Osteocyte (in vitro differentiated cells): ENCODE data around the gene FXYD4. TPM values are rescaled to one million over a fixed set of nuclear protein-coding genes. Genes with fewer than 3 reads are reported as not detected.
"Not testable (repeated sequence)": the region's sequence is repeated elsewhere in the genome, so short reads cannot be mapped to it uniquely, and the experiment has no call there.

Experiments
- DNase-seq: peaks from one replicate; pipeline ENCODE4 v3.0.0; 2021; ENCODE audit warnings: mixed read lengths; ENCODE audit not compliant: unreplicated experiment; ENCODE audit errors: extremely low spot score
- H3K27ac Mint-ChIP-seq: one replicate; pipeline ENCODE4 v1.8.0; 2021; ENCODE audit warnings: mild to moderate bottlenecking, mixed read lengths; ENCODE audit not compliant: unreplicated experiment
- H3K27me3 Mint-ChIP-seq: one replicate; pipeline ENCODE4 v1.8.0; 2021; ENCODE audit warnings: mixed read lengths; ENCODE audit not compliant: unreplicated experiment
- H3K36me3 Mint-ChIP-seq: one replicate; pipeline ENCODE4 v1.8.0; 2021; ENCODE audit warnings: mixed read lengths; ENCODE audit not compliant: unreplicated experiment
- H3K4me1 Mint-ChIP-seq: one replicate; pipeline ENCODE4 v1.8.0; 2021; ENCODE audit warnings: mixed read lengths; ENCODE audit not compliant: unreplicated experiment
- H3K4me3 Mint-ChIP-seq: one replicate; pipeline ENCODE4 v1.8.0; 2021; ENCODE audit warnings: mild to moderate bottlenecking, moderate library complexity, mixed read lengths; ENCODE audit not compliant: unreplicated experiment
- H3K9me3 Mint-ChIP-seq: one replicate; pipeline ENCODE4 v1.8.0; 2021; ENCODE audit warnings: mixed read lengths; ENCODE audit not compliant: unreplicated experiment
- CTCF ChIP-seq: fragments of 200-600 bp; sonication (generic); IDR thresholded peaks from 2 replicates; pipeline ENCODE4 v1.5.0; 2021; ENCODE audit warnings: antibody characterized with exemption, mild to moderate bottlenecking, moderate library complexity
- total RNA-seq: library from RNA; stranded (reverse); gene quantifications from 2 replicates; pipeline ENCODE4 v1.2.1, GENCODE V29; 2021

The FXYD4 gene
- total RNA-seq, 1 donor from 2014 or later = not detected

- H3K27ac Mint-ChIP-seq = no peak overlapping the region
- no peak for DNase-seq
- H3K4me1 Mint-ChIP-seq = peaks cover 16% of the 10 kb centered on the region
Measured at GRCh38 chr10:43417950-43418768, 46.7 kb downstream of the FXYD4 start.

DNA sequence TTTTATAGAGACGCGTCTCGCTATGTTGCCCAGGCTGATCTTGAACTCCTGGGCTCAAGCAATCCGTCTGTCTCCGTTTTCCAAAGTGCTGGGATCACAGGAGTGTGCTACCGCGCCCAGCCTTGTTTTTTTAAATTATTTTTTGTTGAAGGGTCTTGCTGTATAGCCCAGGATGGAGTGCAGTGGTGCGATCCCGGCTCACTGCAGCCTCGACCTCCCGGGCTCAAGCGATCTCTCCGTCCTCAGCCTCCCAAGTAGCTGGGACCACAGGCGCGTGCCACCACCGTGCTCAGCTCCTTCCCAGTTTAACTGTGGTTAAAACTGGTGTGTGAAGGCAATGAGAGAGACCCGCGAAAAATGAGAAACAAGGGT, 48.5 kb downstream of the FXYD4 start:
- Mint-ChIP-seq H3K4me3 (peak overlapping the region; percentile 66), H3K4me1 (peaks cover 16% of the 10 kb centered on the region), H3K27me3 (no peaks in the 10 kb centered on the region), H3K36me3 (no peaks in the 10 kb centered on the region), H3K9me3 (no peaks in the 10 kb centered on the region), H3K27ac (peak overlapping the region; percentile 94)
- no peak for DNase-seq
- TF ChIP-seq CTCF = no peak

More at GRCh38 chr10:43417950-43418768, 46.7 kb downstream of the FXYD4 start:
- H3K27me3 Mint-ChIP-seq = no peaks in the 10 kb centered on the region
- no peak overlapping the region for H3K4me3 Mint-ChIP-seq
- no peaks in the 10 kb centered on the region for H3K36me3 Mint-ChIP-seq
- no peaks in the 10 kb centered on the region for H3K9me3 Mint-ChIP-seq
- TF ChIP-seq CTCF = no peak

DNA sequence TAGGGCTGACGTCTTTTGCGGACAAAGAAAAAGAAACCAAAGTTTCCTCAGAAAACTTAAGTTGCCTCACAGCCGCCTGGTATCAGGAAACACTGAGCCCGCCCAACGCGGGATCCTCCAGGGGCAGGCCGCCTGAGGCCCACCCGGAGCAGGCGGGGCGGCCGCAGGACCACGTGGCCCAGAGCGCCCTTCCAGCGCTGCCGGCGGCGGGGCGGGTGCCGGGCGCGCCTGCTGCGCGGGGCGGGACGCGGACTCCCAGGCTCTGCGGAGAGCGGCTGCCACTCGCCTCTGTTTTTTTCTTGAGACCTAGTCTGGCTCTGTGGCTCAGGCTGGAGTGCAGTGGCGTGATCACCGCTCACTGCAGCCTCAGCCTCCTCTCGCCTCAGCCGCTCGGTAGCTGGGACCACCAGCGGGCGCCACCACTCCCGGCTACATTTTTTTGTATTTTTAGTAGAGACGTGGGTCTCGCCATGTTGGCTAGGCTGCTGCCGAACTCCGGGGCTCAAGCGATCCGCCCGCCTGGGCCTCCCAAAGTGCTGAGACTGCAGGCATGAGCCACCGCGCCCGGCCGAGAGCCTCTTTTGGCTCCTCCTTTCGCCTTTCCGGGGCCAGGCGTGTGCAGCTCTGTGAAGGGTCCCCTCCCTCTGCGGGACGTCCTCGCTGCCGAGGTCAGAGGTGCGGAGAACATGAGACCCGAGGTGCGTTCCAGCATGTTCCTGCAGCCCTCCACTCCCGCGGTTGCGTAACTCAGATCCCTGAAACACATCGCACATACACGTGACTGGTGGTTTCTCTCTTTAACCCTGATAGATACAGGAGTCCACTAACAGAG, 49.1 kb downstream of the FXYD4 start:
- Mint-ChIP-seq H3K36me3 (no peaks in the 10 kb centered on the region), H3K27ac (peak overlapping the region; percentile 98), H3K4me1 (peaks cover 16% of the 10 kb centered on the region), H3K9me3 (no peaks in the 10 kb centered on the region), H3K4me3 (peak overlapping the region; percentile 86), H3K27me3 (no peaks in the 10 kb centered on the region)
- DNase-seq = peak; percentile 93
- TF ChIP-seq CTCF = peak; percentile 51

GRCh38 chr10:43421201-43421507, 49.7 kb downstream of the FXYD4 start:
- no peak for TF ChIP-seq CTCF
- peaks cover 16% of the 10 kb centered on the region for H3K4me1 Mint-ChIP-seq
- H3K36me3 Mint-ChIP-seq = no peaks in the 10 kb centered on the region
- no peaks in the 10 kb centered on the region for H3K27me3 Mint-ChIP-seq
- H3K4me3 Mint-ChIP-seq = peak overlapping the region; percentile 86
- DNase-seq = no peak
- H3K9me3 Mint-ChIP-seq = no peaks in the 10 kb centered on the region
- peak overlapping the region; percentile 98 for H3K27ac Mint-ChIP-seq

GRCh38 chr10:43421519-43421918, 50.1 kb downstream of the FXYD4 start:
- Mint-ChIP-seq H3K9me3 (no peaks in the 10 kb centered on the region), H3K4me3 (no peak overlapping the region), H3K36me3 (no peaks in the 10 kb centered on the region), H3K27me3 (no peaks in the 10 kb centered on the region), H3K27ac (no peak overlapping the region), H3K4me1 (peaks cover 16% of the 10 kb centered on the region)
- DNase-seq = no peak
- TF ChIP-seq CTCF = no peak

DNA sequence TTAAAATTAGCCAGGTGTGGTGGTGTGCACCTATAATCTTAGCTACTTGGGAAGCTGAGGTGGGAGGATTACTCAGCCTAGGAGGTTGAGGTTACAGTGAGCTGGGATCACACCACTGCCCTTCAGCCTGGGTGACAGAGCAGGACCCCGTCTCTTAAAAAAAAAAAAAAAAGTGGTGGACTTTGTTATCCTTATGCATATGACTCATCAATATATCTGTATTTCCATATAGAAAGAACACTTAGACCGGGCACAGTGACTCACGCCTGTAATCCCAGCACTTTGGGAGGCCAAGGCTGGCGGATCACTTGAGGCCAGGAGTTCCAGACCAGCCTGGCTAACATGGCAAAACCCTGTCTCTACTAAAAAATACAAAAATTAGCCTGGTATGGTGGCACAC, 50.5 kb downstream of the FXYD4 start:
- not testable (repeated sequence) for H3K36me3 Mint-ChIP-seq, DNase-seq, H3K9me3 Mint-ChIP-seq, H3K4me3 Mint-ChIP-seq, H3K27ac Mint-ChIP-seq, H3K27me3 Mint-ChIP-seq
- peaks cover 16% of the 10 kb centered on the region for H3K4me1 Mint-ChIP-seq
